Thoracic aorta (tissue), 2 donors: ENCODE data around the gene STAM. TPM values are rescaled to one million over a fixed set of nuclear protein-coding genes. Genes with fewer than 3 reads are reported as not detected.
A peak's percentile ranks its signal among the peaks of the same experiment; 100 is the strongest.

Source experiments
- ATAC-seq: fragments of 150-250 bp; one replicate; pipeline ENCODE4 v1.8.0; 2017; ENCODE audit warnings: low read depth; ENCODE audit not compliant: insufficient number of reproducible peaks, low FRiP score
- DNase-seq: peaks from one replicate; pipeline ENCODE4 v3.0.0-alpha.2; 2020; ENCODE audit warnings: low spot score
- H3K27ac ChIP-seq, 2 donors: fragments of 200-600 bp; sonication (generic); 1 replicate in 1 of 2; 2 replicates in 1 of 2; pipeline ENCODE4 v1.5.1; 2016; ENCODE audit warnings: mild to moderate bottlenecking in 2 of 2, moderate library complexity in 2 of 2
- H3K27me3 ChIP-seq: fragments of 200-600 bp; sonication (generic); replicated peaks from 2 replicates; pipeline ENCODE4 v1.6.0; 2016; ENCODE audit warnings: mild to moderate bottlenecking; ENCODE audit not compliant: insufficient read depth
- H3K36me3 ChIP-seq: fragments of 200-600 bp; sonication (generic); one replicate; pipeline ENCODE4 v1.5.1; 2016
- H3K4me1 ChIP-seq, 2 donors: fragments of 200-600 bp; sonication (generic); 1 replicate in 1 of 2; 2 replicates in 1 of 2; pipeline versions ENCODE4 v1.5.1 to v1.6.0; 2016; ENCODE audit warnings: low read depth in 2 of 2, mild to moderate bottlenecking in 1 of 2; ENCODE audit not compliant: control insufficient read depth in 1 of 2
- H3K4me3 ChIP-seq: fragments of 200-600 bp; sonication (generic); 2 replicates; pipeline ENCODE4 v1.5.1; 2016; ENCODE audit warnings: mild to moderate bottlenecking
- H3K9me3 ChIP-seq: fragments of 200-600 bp; sonication (generic); 2 replicates; pipeline ENCODE4 v1.5.1; 2016
- total RNA-seq, 2 donors: library from RNA; depleted of rRNA; stranded (reverse); fragments of >200 nt; gene quantifications; one replicate each; pipeline versions ENCODE4 v1.1.0 to v1.2.3, GENCODE V29; 2016
- TF ChIP-seq, protein P1 (sequence below): fragments of 200-600 bp; sonication (generic); IDR thresholded peaks from one replicate; pipeline ENCODE4 v1.5.1; 2019; ENCODE audit warnings: antibody characterized with exemption

The STAM gene
- total RNA-seq, 2 donors from 2014 or later, result 26.1 to 28.4 TPM

DNA sequence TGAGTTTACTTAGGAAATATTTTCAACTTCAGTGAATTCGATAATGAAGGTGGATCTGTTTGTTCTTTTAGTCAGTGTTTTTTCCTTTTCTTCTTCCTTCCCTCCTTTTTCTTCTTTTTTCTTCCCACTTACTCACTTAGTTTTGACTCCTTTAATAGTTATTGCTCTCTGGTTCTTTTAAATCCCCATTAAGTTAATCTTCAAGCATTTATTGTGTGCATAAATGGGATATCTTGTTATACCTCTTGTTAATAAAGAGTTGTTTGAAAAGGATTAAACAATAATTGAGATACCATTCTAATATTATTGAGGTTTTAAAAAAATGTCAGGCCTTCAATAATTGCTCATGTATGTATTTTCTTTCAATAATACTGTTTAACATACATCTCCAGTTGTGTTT, 19.5 kb downstream of the STAM start:
- ATAC-seq (no peak), DNase-seq (no peak)
- peaks cover 8 to 15% of the 10 kb centered on the region in 2 donors for H3K4me1 ChIP-seq
- no peaks in the 10 kb centered on the region for H3K27me3 ChIP-seq
- no peak overlapping the region for H3K27ac ChIP-seq
- H3K36me3 ChIP-seq, result no peaks in the 10 kb centered on the region
- TF ChIP-seq, protein P1, sequence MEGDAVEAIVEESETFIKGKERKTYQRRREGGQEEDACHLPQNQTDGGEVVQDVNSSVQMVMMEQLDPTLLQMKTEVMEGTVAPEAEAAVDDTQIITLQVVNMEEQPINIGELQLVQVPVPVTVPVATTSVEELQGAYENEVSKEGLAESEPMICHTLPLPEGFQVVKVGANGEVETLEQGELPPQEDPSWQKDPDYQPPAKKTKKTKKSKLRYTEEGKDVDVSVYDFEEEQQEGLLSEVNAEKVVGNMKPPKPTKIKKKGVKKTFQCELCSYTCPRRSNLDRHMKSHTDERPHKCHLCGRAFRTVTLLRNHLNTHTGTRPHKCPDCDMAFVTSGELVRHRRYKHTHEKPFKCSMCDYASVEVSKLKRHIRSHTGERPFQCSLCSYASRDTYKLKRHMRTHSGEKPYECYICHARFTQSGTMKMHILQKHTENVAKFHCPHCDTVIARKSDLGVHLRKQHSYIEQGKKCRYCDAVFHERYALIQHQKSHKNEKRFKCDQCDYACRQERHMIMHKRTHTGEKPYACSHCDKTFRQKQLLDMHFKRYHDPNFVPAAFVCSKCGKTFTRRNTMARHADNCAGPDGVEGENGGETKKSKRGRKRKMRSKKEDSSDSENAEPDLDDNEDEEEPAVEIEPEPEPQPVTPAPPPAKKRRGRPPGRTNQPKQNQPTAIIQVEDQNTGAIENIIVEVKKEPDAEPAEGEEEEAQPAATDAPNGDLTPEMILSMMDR, result no peak
- no peak overlapping the region for H3K4me3 ChIP-seq
- H3K9me3 ChIP-seq, result no peaks in the 10 kb centered on the region

DNA sequence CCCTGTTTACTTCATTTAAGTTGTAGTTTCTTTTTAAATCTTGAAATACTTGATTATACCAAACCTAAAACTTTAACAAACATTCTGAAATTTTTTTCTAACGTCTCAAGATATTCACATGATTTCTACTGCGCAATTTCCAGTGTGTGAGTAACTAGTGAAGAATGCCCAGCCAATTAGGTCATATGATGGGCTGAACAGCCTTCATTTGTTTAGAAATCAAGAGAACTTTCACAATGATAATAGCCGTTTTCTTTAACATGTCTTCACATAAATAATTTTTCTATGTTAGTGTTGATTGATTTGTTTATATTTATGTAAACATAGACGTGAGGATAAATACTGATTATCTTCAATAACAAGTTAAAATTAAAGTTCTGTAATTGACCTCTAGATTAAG, 21.8 kb downstream of the STAM start:
- Histone ChIP-seq H3K9me3 (no peaks in the 10 kb centered on the region), H3K27ac (peak overlapping the region; percentile 39 to 71), H3K27me3 (no peaks in the 10 kb centered on the region), H3K4me3 (peak overlapping the region; percentile 46), H3K36me3 (no peaks in the 10 kb centered on the region), H3K4me1 (peaks cover 8 to 15% of the 10 kb centered on the region in 2 donors)
- DNase-seq (no peak), ATAC-seq (peak; percentile 89)
- TF ChIP-seq, protein P1, result no peak

DNA sequence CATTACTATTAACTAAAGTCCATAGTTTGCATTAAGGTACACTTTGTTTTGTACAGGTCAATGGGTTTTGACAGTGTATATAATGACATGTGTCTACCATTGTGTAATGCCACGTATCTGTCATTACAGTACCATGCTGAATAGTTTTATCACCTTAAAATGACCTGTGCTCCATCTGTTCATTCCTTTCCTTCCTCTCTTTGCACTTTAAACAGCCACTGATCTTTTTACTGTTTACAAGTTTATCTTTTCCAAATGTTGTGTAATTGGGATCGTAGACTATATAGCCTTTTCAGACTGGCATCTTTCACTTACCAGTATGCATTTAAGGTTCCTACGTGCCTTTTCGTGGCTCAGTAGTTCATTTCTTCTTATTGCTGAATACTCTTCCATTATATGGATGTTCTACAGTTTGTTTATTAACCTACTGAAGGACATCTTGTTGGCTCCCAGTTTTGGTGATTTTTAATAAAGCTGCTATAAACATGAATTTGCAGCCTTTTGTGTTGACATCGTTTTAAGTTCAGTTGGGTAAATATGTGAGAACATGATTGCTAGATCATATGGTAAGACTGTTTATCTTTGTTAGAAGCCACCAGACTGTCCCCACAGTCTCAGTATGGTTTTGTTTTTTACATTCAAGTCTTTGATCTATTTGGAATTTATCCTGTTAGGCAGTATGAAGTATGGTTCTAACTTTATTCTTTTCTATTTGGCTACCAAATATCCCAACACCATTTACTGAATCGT, 24.7 kb downstream of the STAM start:
- ATAC-seq (no peak), DNase-seq (no peak)
- Histone ChIP-seq H3K9me3 (no peaks in the 10 kb centered on the region), H3K27ac (no peak overlapping the region), H3K36me3 (no peaks in the 10 kb centered on the region), H3K27me3 (no peaks in the 10 kb centered on the region), H3K4me1 (peaks cover 6 to 22% of the 10 kb centered on the region in 2 donors), H3K4me3 (no peak overlapping the region)
- TF ChIP-seq, protein P1, result no peak

DNA sequence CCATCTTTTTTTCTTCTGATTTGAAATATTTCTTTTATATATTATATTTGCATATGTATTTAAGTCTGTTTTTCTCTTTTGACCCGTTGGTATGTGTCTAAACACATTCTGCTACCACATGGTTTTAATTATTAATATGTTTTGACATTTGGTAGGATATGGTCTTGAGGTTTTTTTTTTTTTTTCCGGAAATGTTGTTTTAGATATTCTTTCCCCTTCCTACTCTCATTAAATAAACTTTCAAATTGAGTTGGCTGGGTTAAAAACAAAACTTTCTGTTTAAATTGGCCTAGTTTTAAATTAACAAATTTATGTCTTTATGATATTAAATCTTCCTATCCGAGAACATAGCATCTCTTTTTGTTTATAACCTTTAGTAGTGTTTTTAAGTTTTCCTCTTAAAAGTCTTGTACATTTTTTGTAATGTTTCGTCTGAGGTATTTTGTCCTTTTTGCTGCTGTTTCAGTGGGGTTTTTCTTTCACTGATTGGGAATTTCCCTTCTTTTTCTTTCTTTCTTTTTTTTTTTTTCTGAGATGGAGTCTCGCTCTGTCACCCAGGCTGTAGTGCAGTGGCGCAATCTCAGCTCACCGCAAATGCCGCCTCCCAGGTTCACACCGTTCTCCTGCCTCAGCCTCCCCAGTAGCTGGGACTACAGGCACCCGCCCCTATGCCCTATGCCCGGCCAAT, 25.4 kb downstream of the STAM start:
- Histone ChIP-seq H3K4me3 (no peak overlapping the region), H3K9me3 (no peaks in the 10 kb centered on the region), H3K36me3 (no peaks in the 10 kb centered on the region), H3K27me3 (no peaks in the 10 kb centered on the region), H3K4me1 (peaks cover 5 to 22% of the 10 kb centered on the region in 2 donors), H3K27ac (no peak overlapping the region)
- DNase-seq, result no peak
- TF ChIP-seq, protein P1, result no peak
- no peak for ATAC-seq

DNA sequence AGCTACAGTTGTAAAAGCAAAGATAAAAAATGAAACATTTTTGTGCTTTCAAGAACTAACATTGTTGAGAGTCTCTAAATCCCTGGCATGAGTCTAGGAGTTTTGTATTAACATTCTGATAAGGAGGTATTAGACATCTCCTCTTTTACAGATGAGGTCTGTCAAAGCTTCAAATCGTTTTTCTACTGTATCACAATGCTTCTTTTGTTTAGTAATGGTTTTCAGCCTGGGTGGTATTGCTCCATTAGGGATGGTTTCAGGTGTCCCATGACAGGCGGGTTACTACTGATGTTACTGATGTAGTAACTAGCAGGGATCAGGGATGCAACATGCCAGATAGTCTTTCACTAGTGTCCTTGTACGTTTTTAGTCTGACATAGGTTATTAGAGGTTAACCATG, 27.4 kb downstream of the STAM start:
- no peaks in the 10 kb centered on the region for H3K36me3 ChIP-seq
- H3K4me3 ChIP-seq, result no peak overlapping the region
- DNase-seq (no peak), ATAC-seq (no peak)
- no peaks in the 10 kb centered on the region for H3K9me3 ChIP-seq
- TF ChIP-seq, protein P1, result no peak
- H3K27ac ChIP-seq, result no peak overlapping the region
- no peaks in the 10 kb centered on the region for H3K27me3 ChIP-seq
- H3K4me1 ChIP-seq, result peaks cover 0 to 14% of the 10 kb centered on the region in 2 donors
